Activated B cell treated with CpG ODN at 0.5 μM for 24 hours (primary cell): ENCODE results near the gene CDRT15. TPM values are rescaled to one million over a fixed set of nuclear protein-coding genes. Genes with fewer than 3 reads are reported as not detected.

Experiments
- ATAC-seq: fragments of 200-7000 bp; cut with Tn5 transposase; one replicate; pipeline ENCODE4 v1.10.0; 2021; ENCODE audit warnings: low read depth, mild to moderate bottlenecking, moderate library complexity
- CTCF ChIA-PET: fragments of 350-600 bp; sonication (Branson Sonifier 250); formaldehyde crosslinking; loops from one replicate; lab custom pipeline; 2021; ENCODE audit warnings: antibody characterized with exemption; lab: Charles Lee
- POLR2A ChIA-PET: fragments of 350-600 bp; sonication (Branson Sonifier 250); formaldehyde crosslinking; loops from one replicate; lab custom pipeline; 2021; ENCODE audit warnings: antibody characterized with exemption; lab: Charles Lee
- DNase-seq: peaks from one replicate; pipeline ENCODE4 v3.0.0; 2022
- H3K27ac Mint-ChIP-seq: one replicate; pipeline ENCODE4 v1.8.0; 2020; ENCODE audit warnings: mixed read lengths
- H3K27me3 Mint-ChIP-seq: one replicate; pipeline ENCODE4 v1.8.0; 2021; ENCODE audit warnings: mixed read lengths
- H3K36me3 Mint-ChIP-seq: one replicate; pipeline ENCODE4 v1.8.0; 2021; ENCODE audit warnings: low read depth, mixed read lengths
- H3K4me1 Mint-ChIP-seq: one replicate; pipeline ENCODE4 v1.8.0; 2021; ENCODE audit warnings: mixed read lengths
- H3K4me3 Mint-ChIP-seq: one replicate; pipeline ENCODE4 v1.8.0; 2020; ENCODE audit warnings: mild to moderate bottlenecking, mixed read lengths
- H3K9me3 Mint-ChIP-seq: one replicate; pipeline ENCODE4 v1.8.0; 2020; ENCODE audit warnings: mixed read lengths
- intact Hi-C: fragments of 100-400 bp; cut with micrococcal nuclease; formaldehyde crosslinking; loops from one replicate; pipeline ENCODE4 v1.15.1; 2024
- total RNA-seq: library from RNA; stranded (reverse); gene quantifications from 2 replicates; pipeline ENCODE4 v1.2.3, GENCODE V29; 2022
- TF ChIP-seq, protein P1 (sequence below): fragments of 200-600 bp; IDR thresholded peaks from one replicate; pipeline ENCODE4 v1.8.0; 2022; ENCODE audit warnings: antibody characterized with exemption, mild to moderate bottlenecking

CDRT15 gene
- total RNA-seq, 1 donor from 2014 or later = not detected

DNA sequence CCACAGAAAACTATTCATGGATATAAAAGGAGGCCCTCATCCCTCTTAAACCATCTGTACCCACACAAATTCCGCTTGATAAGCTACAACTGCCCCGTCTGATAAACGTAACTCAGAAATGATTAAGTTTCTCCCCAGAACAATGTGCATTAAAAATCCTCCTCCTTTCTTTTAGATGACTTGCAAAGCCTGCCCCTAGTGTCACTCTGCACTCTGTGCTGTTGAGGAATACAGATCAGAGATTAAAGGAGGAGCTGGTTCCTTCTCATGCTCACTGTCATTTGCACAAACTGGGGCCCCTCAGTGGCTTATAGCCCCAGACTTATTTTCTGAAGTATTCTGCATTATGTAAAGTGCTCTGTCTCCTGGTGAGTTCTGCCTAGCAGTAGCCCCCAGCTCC is 33.3 kb downstream of the CDRT15 start:
- POLR2A ChIA-PET = no interaction called here
- TF ChIP-seq, protein P1, sequence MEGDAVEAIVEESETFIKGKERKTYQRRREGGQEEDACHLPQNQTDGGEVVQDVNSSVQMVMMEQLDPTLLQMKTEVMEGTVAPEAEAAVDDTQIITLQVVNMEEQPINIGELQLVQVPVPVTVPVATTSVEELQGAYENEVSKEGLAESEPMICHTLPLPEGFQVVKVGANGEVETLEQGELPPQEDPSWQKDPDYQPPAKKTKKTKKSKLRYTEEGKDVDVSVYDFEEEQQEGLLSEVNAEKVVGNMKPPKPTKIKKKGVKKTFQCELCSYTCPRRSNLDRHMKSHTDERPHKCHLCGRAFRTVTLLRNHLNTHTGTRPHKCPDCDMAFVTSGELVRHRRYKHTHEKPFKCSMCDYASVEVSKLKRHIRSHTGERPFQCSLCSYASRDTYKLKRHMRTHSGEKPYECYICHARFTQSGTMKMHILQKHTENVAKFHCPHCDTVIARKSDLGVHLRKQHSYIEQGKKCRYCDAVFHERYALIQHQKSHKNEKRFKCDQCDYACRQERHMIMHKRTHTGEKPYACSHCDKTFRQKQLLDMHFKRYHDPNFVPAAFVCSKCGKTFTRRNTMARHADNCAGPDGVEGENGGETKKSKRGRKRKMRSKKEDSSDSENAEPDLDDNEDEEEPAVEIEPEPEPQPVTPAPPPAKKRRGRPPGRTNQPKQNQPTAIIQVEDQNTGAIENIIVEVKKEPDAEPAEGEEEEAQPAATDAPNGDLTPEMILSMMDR = no peak
- intact Hi-C loops = no loop called here
- Mint-ChIP-seq H3K27ac (no peak overlapping the region), H3K36me3 (peaks cover 82% of the 10 kb centered on the region), H3K27me3 (peaks cover 5% of the 10 kb centered on the region), H3K4me3 (no peak overlapping the region), H3K4me1 (no peaks in the 10 kb centered on the region), H3K9me3 (no peaks in the 10 kb centered on the region)
- CTCF ChIA-PET = no interaction called here
- no peak for ATAC-seq
- DNase-seq = no peak

DNA sequence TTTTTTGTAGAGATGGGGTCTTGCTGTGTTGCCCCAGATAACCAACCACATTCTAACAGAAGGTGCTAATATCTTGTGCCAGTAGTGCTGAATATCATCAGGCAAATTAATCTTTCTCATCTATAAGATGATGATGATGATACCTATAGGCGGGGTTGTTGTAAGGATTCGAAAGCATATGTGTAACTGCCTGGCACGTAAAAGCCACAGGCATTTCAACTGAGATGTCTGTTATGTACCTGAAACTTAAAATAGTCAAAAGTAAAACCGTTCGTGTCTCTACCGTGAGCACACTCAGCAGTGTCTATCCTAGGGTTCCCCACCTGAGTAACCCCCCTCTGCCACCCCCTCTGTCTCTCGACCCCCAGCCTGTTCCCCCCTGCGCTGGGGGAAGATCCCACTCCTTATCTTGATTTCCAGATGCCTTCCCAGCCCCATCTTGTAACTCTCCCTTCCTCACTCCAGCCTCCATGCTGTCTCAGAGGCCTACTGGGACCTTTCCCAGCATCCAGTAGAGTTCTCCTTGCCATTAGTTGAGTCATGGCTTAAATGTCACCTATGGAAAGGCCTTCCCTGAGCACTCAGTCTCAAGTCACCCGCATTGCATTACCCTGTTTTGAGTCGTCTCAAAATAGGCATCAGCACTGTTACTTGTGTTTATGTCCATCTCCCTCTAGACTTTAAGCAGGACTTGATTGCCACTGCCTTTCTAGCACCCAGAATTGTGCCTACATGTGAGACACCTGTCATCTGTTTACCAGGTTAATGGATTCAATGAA is 34.1 kb downstream of the CDRT15 start:
- CTCF ChIA-PET = no interaction called here
- ATAC-seq (no peak), DNase-seq (no peak)
- intact Hi-C loops = no loop called here
- TF ChIP-seq, protein P1 = no peak
- Mint-ChIP-seq H3K4me3 (no peak overlapping the region), H3K9me3 (no peaks in the 10 kb centered on the region), H3K36me3 (peaks cover 79% of the 10 kb centered on the region), H3K27ac (no peak overlapping the region), H3K27me3 (peaks cover 9% of the 10 kb centered on the region), H3K4me1 (no peaks in the 10 kb centered on the region)
- POLR2A ChIA-PET = no interaction called here

- TF ChIP-seq, protein P1 = no peak
- ChIA-PET CTCF (no interaction called here), POLR2A (no interaction called here)
- no peaks in the 10 kb centered on the region for H3K9me3 Mint-ChIP-seq
- peaks cover 9% of the 10 kb centered on the region for H3K27me3 Mint-ChIP-seq
- DNase-seq (no peak), ATAC-seq (no peak)
- intact Hi-C loops = no loop called here
- no peak overlapping the region for H3K27ac Mint-ChIP-seq
- H3K4me1 Mint-ChIP-seq = no peaks in the 10 kb centered on the region
- H3K36me3 Mint-ChIP-seq = peaks cover 78% of the 10 kb centered on the region
- no peak overlapping the region for H3K4me3 Mint-ChIP-seq
Measured at GRCh38 chr17:14201988-14202380, 34.7 kb downstream of the CDRT15 start.

- Mint-ChIP-seq H3K36me3 (peaks cover 77% of the 10 kb centered on the region), H3K9me3 (no peaks in the 10 kb centered on the region), H3K4me1 (peaks cover 1% of the 10 kb centered on the region), H3K27ac (no peak overlapping the region), H3K27me3 (peaks cover 13% of the 10 kb centered on the region), H3K4me3 (no peak overlapping the region)
- DNase-seq (no peak), ATAC-seq (no peak)
- intact Hi-C loops = no loop called here
- CTCF ChIA-PET = no interaction called here
- POLR2A ChIA-PET = no interaction called here
- TF ChIP-seq, protein P1 = no peak
Measured at GRCh38 chr17:14201021-14201987, 35.4 kb downstream of the CDRT15 start.

DNA sequence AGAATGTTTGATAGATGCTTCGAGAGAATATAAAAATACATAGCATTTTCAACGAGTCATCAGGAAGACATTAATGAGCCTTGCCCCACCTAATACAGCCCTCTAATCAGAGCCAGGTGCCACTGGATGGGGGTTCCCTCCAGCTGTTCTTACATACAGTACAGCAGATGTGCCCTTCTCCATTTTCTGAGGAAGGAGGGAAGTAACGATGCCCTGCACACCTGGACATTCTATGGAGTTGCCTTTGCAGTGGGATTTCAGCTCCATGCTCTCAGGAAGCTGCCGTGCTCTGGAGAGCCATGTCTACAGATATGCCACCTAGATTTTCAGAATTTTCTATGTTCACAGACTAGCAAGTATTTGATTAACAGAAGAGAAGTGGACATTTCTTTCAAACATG is 36.3 kb downstream of the CDRT15 start:
- intact Hi-C loops = no loop called here
- POLR2A ChIA-PET = no interaction called here
- Mint-ChIP-seq H3K27ac (no peak overlapping the region), H3K9me3 (no peaks in the 10 kb centered on the region), H3K4me3 (no peak overlapping the region), H3K27me3 (peaks cover 13% of the 10 kb centered on the region), H3K36me3 (peaks cover 73% of the 10 kb centered on the region), H3K4me1 (peaks cover 6% of the 10 kb centered on the region)
- no peak for DNase-seq
- TF ChIP-seq, protein P1 = no peak
- no peak for ATAC-seq
- CTCF ChIA-PET = no interaction called here
